A673 (cell line): ENCODE data around the gene SYNE1. TPM values are rescaled to one million over a fixed set of nuclear protein-coding genes. Genes with fewer than 3 reads are reported as not detected.

Experiments used
- BruUV-seq: library from RNA; stranded (reverse); fragments of 400-500 nt; replicated peaks from 2 replicates; lab custom pipeline; 2021; lab: Mats Ljungman, UMichigan
- CTCF ChIA-PET: fragments of 300-600 bp; sonication (Branson Sonifier 250); formaldehyde crosslinking; loops from one replicate; lab custom pipeline; 2022; ENCODE audit warnings: antibody characterized with exemption; lab: Charles Lee
- POLR2A ChIA-PET: fragments of 300-600 bp; sonication (Branson Sonifier 250); formaldehyde crosslinking; loops from one replicate; lab custom pipeline; 2022; ENCODE audit warnings: antibody characterized with exemption; ENCODE audit not compliant: low non-redundant PET; lab: Charles Lee
- DNase-seq: peaks from one replicate; pipeline ENCODE4 v3.0.0-alpha.2; 2015; ENCODE audit warnings: low spot score
- H3K27ac ChIP-seq: fragments of 200-600 bp; sonication (generic); 2 replicates; pipeline ENCODE4 v1.5.1; 2016; ENCODE audit warnings: mixed run types, low read depth, mild to moderate bottlenecking, mixed read lengths, antibody characterized with exemption, low read length; ENCODE audit not compliant: poor library complexity, severe bottlenecking
- H3K27me3 ChIP-seq: fragments of 200-600 bp; sonication (generic); replicated peaks from 2 replicates; pipeline ENCODE4 v1.6.1; 2017; ENCODE audit warnings: mixed run types, low read depth, mild to moderate bottlenecking, mixed read lengths, antibody characterized with exemption, low read length; ENCODE audit not compliant: insufficient read depth, poor library complexity
- H3K36me3 ChIP-seq: fragments of 200-600 bp; sonication (generic); 2 replicates; pipeline ENCODE4 v1.6.1; 2016; ENCODE audit warnings: mixed run types, mild to moderate bottlenecking, mixed read lengths, antibody characterized with exemption, low read length; ENCODE audit not compliant: insufficient read depth, poor library complexity, severe bottlenecking
- H3K4me1 ChIP-seq: fragments of 200-600 bp; sonication (generic); 2 replicates; pipeline ENCODE4 v1.6.1; 2017; ENCODE audit warnings: mixed run types, mild to moderate bottlenecking, mixed read lengths, antibody characterized with exemption, low read length; ENCODE audit not compliant: insufficient read depth, poor library complexity, severe bottlenecking
- H3K4me3 ChIP-seq: fragments of 200-600 bp; sonication (generic); 2 replicates; pipeline ENCODE4 v1.5.1; 2016; ENCODE audit warnings: low read depth, mixed run types, mild to moderate bottlenecking, mixed read lengths, low read length; ENCODE audit not compliant: poor library complexity, severe bottlenecking
- H3K9me3 ChIP-seq: fragments of 200-600 bp; sonication (generic); 2 replicates; pipeline ENCODE4 v1.6.1; 2016; ENCODE audit warnings: mixed run types, low read depth, mild to moderate bottlenecking, mixed read lengths, antibody characterized with exemption, low read length; ENCODE audit not compliant: poor library complexity, severe bottlenecking
- EZH2 ChIP-seq: fragments of 200-600 bp; sonication (generic); IDR thresholded peaks from 2 replicates; pipeline ENCODE4 v1.6.1; 2017; ENCODE audit warnings: borderline replicate concordance, low read depth, mild to moderate bottlenecking, mixed read lengths, antibody characterized with exemption, low read length; ENCODE audit not compliant: poor library complexity, severe bottlenecking
- intact Hi-C: fragments of 100-400 bp; cut with micrococcal nuclease; formaldehyde crosslinking; loops from one replicate; pipeline ENCODE4 v1.10.0; 2022; ENCODE audit not compliant: unreplicated experiment
- total RNA-seq: library from RNA; stranded (reverse); gene quantifications from 2 replicates; pipeline ENCODE4 v1.2.3, GENCODE V29; 2021
- TF ChIP-seq, protein P1 (sequence below): fragments of 300-800, 200-600 bp; sonication (generic); conservative IDR thresholded peaks from 2 replicates; pipeline ENCODE4 v1.5.1; 2017; ENCODE audit warnings: low read depth, mild to moderate bottlenecking, antibody characterized with exemption, low read length, moderate library complexity, mixed read lengths

Gene SYNE1
- total RNA-seq, 1 experiment from 2014 or later, result 12.1 TPM

DNA sequence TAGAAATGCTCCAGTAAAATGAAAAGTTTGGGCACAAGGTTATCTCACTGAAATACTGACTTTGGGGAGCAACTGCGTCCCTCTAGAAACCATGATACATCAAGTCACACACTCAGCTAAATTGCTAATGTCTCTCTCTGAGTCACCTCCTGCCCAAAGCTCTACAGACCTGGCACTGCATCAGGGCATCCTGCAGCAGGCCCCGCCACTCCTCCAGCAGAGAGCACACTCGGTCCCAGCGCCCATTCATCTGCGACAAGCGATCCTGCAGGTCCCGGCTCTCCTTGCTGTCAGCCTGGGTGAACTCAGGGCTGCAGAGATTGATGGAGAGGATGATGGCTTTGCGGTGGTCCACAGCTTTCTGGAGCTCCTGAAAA, 500.7 kb downstream of the SYNE1 start:
- BruUV-seq, result no TSS peak
- no peak overlapping the region for H3K4me3 ChIP-seq
- H3K27ac ChIP-seq, result no peak overlapping the region
- CTCF ChIA-PET, result no interaction called here
- no peaks in the 10 kb centered on the region for H3K36me3 ChIP-seq
- H3K27me3 ChIP-seq, result no peaks in the 10 kb centered on the region
- TF ChIP-seq, protein P1, sequence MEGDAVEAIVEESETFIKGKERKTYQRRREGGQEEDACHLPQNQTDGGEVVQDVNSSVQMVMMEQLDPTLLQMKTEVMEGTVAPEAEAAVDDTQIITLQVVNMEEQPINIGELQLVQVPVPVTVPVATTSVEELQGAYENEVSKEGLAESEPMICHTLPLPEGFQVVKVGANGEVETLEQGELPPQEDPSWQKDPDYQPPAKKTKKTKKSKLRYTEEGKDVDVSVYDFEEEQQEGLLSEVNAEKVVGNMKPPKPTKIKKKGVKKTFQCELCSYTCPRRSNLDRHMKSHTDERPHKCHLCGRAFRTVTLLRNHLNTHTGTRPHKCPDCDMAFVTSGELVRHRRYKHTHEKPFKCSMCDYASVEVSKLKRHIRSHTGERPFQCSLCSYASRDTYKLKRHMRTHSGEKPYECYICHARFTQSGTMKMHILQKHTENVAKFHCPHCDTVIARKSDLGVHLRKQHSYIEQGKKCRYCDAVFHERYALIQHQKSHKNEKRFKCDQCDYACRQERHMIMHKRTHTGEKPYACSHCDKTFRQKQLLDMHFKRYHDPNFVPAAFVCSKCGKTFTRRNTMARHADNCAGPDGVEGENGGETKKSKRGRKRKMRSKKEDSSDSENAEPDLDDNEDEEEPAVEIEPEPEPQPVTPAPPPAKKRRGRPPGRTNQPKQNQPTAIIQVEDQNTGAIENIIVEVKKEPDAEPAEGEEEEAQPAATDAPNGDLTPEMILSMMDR, result no peak
- TF ChIP-seq EZH2, result no peak
- no peak for DNase-seq
- POLR2A ChIA-PET, result no interaction called here
- H3K4me1 ChIP-seq, result no peaks in the 10 kb centered on the region
- intact Hi-C loops, result no loop called here
- no peaks in the 10 kb centered on the region for H3K9me3 ChIP-seq

DNA sequence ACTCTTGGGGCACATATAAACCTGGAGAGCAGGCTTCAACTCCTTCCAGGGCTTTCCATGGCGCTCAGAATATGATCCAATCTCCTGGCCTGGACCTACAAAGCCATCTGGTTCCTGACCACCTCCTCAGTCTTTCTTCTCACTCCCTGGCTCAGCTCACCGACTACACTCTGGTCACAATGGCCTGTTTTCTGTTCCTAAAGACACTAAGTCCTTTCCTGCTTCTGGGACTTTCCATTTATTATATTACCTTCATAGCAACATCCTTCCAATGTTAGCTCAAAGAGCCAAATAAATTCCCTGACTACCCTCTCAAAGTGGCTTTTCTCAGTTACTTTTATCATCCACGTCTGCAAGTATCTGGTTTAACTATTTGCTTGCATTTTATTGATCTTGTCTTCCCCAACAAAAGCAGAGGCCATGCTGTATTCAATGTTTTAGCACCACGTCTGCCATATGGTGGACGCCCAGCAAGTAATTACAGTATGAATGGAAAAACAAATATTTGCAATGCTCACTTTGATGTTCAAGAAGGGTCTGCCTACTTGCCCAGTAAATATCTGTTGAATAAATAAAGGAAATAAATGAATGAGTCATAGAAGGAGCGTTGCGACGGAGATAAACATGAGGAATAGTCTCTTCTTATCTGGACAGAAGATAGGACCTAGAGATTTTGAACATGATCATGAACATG, 501.3 kb downstream of the SYNE1 start:
- Histone ChIP-seq H3K4me1 (no peaks in the 10 kb centered on the region), H3K27me3 (no peaks in the 10 kb centered on the region), H3K36me3 (no peaks in the 10 kb centered on the region), H3K4me3 (no peak overlapping the region), H3K9me3 (no peaks in the 10 kb centered on the region), H3K27ac (no peak overlapping the region)
- TF ChIP-seq, protein P1, result no peak
- TF ChIP-seq EZH2, result no peak
- no TSS peak for BruUV-seq
- ChIA-PET CTCF (no interaction called here), POLR2A (no interaction called here)
- DNase-seq, result no peak
- intact Hi-C loops, result no loop called here

DNA sequence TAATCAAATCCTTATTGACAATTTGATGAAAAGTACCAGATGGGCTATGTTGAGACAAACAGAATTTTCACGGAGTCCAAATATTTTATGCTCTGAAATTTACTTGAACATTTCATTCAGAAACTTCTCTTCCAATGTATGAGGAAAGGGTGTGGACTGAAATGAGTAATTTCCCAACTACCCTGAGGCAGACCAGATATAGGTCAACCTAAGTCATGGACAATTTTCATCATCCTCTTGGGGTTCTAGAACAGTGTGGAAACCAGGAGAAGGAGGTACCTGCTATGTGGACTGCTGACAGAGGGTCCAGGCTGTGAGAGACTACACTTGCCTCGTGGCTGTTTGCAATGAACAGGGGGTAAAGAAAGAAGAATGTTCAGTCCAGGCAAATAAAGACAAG, 506.7 kb downstream of the SYNE1 start:
- no TSS peak for BruUV-seq

More for the DNA sequence above, 506.7 kb downstream of the SYNE1 start:
- Histone ChIP-seq H3K27ac (no peak overlapping the region), H3K27me3 (no peaks in the 10 kb centered on the region), H3K4me3 (no peak overlapping the region), H3K36me3 (no peaks in the 10 kb centered on the region), H3K4me1 (no peaks in the 10 kb centered on the region), H3K9me3 (no peaks in the 10 kb centered on the region)
- ChIA-PET POLR2A (no interaction called here), CTCF (no interaction called here)
- TF ChIP-seq, protein P1, result no peak
- no peak for TF ChIP-seq EZH2
- DNase-seq, result no peak
- intact Hi-C loops, result no loop called here
